Measurements from ENCODE around the gene OR2T3. TPM values are rescaled to one million over a fixed set of nuclear protein-coding genes. Genes with fewer than 3 reads are reported as not detected.
A peak's percentile ranks its signal among the peaks of the same experiment; 100 is the strongest.
"Not testable (repeated sequence)": the region's sequence is repeated elsewhere in the genome, so short reads cannot be mapped to it uniquely, and the experiment has no call there.

Gene OR2T3
- total RNA-seq, 2 experiments from 2014 or later: not detected

DNA sequence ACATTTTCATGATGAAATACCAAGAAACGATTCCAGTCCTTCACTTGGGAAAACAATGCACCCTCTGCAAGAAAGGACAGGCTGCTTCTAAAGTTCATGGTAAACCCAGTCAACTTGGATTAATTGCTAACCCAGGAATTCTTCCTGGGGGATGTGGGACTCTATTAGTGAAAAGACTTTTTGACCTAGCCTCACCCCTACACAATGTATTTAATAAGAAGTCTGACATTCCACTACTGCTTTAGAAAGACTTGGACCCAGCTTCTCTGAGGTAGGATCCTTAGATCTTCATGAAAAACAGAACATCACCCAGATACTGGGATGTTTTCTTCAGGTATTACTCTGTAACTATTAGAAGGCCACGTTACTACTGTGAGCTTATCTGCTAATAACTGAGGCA lies 27.8 kb upstream of the OR2T3 start, which contains the start of gene OR2T2:
OR2T2 (plus strand) TSS at position 239 of the 400 bp plus-strand sequence. CDS start 7,161 bp downstream, outside the sequence.
- DNase-seq; H3K27me3 Mint-ChIP-seq (ENCODE audit: low read depth); ATAC-seq; CTCF ChIA-PET; H3K27ac Mint-ChIP-seq; H3K36me3 Mint-ChIP-seq (ENCODE audit: low read depth); H3K4me1 Mint-ChIP-seq (ENCODE audit: low read depth); H3K4me3 Mint-ChIP-seq; H3K9me3 Mint-ChIP-seq (ENCODE audit: insufficient read depth); POLR2A ChIA-PET: not testable (repeated sequence)

DNA sequence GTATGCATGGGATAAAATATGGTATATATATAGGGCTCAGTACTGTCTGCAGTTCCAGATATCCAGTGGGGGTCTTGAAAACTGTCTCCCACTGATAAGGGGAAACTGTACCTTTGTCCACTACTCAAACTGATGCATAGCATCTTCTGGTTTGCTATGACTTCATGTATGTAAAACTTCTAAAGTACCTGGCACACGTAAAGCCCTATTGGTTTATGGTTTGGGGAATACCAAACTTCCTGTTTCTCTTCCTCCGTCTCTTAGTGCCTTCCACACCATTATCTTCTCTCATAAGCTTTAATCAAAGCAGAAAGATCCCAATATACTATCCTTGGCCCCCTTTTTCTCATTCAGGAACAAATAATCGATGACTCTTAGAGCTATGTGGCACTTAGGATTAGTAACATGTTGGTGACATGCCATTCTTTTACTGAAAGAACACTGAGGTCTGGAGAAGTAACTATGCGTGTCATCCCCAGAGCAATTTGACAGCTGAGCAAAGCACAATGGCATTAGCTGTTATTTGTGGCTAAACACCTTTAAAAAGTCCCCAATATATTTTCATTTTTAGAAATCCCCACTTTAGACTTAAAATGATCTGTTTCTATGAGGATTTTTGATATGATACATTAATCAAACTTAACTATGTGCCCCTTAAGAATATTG lies 24.6 kb upstream of the OR2T3 start:
- H3K27me3 Mint-ChIP-seq (ENCODE audit: low read depth); H3K27ac Mint-ChIP-seq; POLR2A ChIA-PET; ATAC-seq; DNase-seq; H3K4me3 Mint-ChIP-seq; H3K4me1 Mint-ChIP-seq (ENCODE audit: low read depth); CTCF ChIA-PET; H3K36me3 Mint-ChIP-seq (ENCODE audit: low read depth); H3K9me3 Mint-ChIP-seq (ENCODE audit: insufficient read depth): not testable (repeated sequence)

DNA sequence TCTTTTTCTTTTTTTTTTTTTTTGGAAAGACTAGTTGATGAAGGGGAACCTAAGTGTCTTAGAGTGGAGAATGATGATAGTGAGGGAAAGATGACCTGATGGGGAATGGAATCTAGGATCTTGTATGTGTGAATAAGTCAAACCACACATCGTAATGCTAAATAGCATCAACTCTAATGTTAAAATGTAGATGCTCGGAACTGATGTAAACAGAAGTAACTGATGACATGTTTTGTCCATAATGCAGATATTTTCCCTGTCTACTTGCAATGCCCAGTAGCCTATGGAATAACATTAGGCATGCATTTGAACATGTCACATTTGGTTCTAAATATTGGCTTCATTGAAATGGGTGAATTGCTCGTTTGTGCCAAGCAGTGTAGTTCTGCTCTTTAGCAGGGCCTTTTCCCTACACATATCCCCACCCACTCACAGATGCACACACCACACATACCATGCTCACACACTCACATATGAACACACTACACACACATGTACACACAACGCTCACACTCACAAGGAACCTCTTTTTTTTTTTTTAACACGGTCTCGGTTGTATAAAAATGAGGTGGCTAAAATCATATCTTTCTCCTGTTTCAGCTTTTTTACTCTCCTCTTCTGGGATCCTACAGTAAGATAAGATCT lies 23.2 kb upstream of the OR2T3 start:
- H3K27me3 Mint-ChIP-seq (ENCODE audit: low read depth); DNase-seq; H3K27ac Mint-ChIP-seq; CTCF ChIA-PET; H3K4me1 Mint-ChIP-seq (ENCODE audit: low read depth); H3K36me3 Mint-ChIP-seq (ENCODE audit: low read depth); ATAC-seq; POLR2A ChIA-PET; H3K4me3 Mint-ChIP-seq; H3K9me3 Mint-ChIP-seq (ENCODE audit: insufficient read depth): not testable (repeated sequence)

DNA sequence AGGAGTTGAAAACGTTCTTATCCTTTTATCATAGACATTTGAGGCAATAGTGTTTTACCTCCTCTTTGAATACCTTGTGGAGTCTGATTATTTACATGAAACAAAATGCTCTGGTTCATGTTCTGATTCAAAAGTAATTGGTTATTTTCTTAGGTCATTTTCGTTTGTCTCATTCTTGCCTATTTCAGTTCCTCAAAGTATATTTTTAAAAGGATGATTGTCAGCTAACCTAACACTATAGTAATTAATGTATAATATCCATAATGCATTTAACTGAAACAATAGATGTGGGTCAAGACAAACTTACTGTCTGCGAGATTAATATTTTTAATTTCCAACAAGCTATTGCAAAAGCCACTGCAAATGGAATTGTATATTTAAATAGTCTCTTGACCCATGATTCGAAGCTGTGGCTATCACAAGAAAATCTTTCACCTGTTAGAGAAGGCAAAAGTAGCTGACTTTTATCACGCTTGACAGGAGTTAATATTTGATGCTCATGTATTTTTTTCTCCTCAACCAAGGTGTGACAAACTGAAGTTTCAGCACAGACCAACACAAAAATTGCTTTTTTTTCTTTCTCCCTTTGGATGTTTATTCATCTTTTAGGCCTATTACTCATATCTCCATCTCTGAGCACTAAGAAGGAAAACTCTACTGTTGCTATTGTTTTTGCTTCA lies 22.5 kb upstream of the OR2T3 start:
- CTCF ChIA-PET; DNase-seq; POLR2A ChIA-PET; ATAC-seq; H3K4me3 Mint-ChIP-seq; H3K4me1 Mint-ChIP-seq (ENCODE audit: low read depth); H3K36me3 Mint-ChIP-seq (ENCODE audit: low read depth); H3K9me3 Mint-ChIP-seq (ENCODE audit: insufficient read depth); H3K27me3 Mint-ChIP-seq (ENCODE audit: low read depth); H3K27ac Mint-ChIP-seq: not testable (repeated sequence)

DNA sequence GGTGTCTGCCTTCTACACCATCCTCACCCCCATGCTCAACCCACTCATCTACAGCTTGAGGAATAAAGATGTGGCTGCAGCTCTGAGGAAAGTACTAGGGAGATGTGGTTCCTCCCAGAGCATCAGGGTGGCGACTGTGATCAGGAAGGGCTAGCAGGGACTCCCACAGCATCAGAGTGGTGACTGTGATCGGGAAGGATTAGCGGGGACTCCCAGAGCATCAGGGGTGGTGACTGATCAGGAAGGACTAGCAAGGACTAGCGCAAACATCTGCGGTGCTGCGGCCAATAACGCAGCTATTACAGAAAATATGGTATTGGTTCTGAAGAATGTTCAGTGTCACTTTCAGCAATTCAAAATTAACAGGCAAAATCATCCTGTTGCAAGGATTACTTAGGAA lies 19.5 kb upstream of the OR2T3 start:
- H3K9me3 Mint-ChIP-seq (ENCODE audit: insufficient read depth); H3K4me3 Mint-ChIP-seq; H3K4me1 Mint-ChIP-seq (ENCODE audit: low read depth); H3K27ac Mint-ChIP-seq; DNase-seq; H3K27me3 Mint-ChIP-seq (ENCODE audit: low read depth); H3K36me3 Mint-ChIP-seq (ENCODE audit: low read depth); ATAC-seq; CTCF ChIA-PET; POLR2A ChIA-PET: not testable (repeated sequence)

DNA sequence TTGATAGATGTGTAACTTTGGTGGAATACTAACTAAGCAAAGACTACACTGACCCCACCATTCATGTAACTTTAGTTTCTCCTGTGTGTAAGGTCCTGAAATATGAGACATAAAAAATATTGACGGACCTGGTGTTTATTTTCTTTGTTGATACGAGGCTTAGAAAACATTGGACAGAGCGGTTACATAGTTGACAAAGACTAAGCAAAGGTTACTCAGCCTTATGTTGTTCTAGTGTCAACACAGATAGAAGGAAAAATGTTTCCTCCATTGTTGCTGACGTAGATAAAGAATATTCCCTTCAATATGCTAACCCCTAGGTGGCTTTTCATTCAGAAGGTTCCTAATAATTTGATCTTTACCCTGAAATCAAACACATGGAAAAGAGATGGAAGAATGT lies 18.1 kb upstream of the OR2T3 start:
- ATAC-seq; CTCF ChIA-PET; DNase-seq; H3K36me3 Mint-ChIP-seq (ENCODE audit: low read depth); H3K27me3 Mint-ChIP-seq (ENCODE audit: low read depth); H3K9me3 Mint-ChIP-seq (ENCODE audit: insufficient read depth); H3K4me1 Mint-ChIP-seq (ENCODE audit: low read depth); H3K4me3 Mint-ChIP-seq; POLR2A ChIA-PET; H3K27ac Mint-ChIP-seq: not testable (repeated sequence)

DNA sequence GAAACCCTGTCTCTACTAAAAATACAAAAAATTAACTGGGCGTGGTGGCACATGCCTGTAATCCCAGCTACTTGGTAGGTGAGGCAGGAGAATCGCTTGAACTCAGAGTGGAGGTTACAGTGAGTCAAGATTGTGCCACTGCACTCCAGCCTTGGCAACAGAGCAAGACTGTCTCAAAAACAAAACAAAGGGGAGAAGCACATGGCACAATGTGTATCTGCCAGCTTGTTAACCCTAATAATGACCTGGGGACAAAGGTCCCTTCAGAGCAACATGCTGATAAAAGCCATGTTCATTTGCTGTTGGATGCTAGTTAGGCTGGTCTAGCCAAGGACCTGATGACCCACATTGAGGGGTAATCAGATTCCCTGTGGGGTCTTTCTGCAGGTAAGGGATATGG lies 16.5 kb upstream of the OR2T3 start:
- H3K9me3 Mint-ChIP-seq (ENCODE audit: insufficient read depth); POLR2A ChIA-PET; H3K4me1 Mint-ChIP-seq (ENCODE audit: low read depth); H3K27ac Mint-ChIP-seq; DNase-seq; H3K36me3 Mint-ChIP-seq (ENCODE audit: low read depth); H3K4me3 Mint-ChIP-seq; H3K27me3 Mint-ChIP-seq (ENCODE audit: low read depth); CTCF ChIA-PET; ATAC-seq: not testable (repeated sequence)

DNA sequence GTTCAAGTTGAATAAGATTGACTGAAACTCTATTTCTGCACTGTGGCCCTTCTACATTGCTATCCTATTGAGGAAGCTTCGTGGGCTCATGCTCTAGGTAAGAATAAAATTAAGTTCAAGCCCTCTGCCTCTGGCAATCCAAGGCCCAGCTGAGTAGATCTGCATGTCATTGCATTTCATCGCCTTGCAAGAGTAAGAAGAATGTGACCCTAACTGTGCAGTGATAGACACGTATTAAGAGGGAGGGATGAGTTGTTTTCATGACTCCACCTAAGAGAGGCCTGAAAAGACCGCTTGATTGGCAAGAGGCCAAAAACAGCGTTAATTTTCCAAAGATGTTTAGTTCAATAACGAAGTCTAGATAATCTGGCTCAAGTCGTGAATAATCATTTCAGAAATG lies 14.0 kb upstream of the OR2T3 start:
- H3K4me1 Mint-ChIP-seq (ENCODE audit: low read depth); ATAC-seq; POLR2A ChIA-PET: not testable (repeated sequence)

DNA sequence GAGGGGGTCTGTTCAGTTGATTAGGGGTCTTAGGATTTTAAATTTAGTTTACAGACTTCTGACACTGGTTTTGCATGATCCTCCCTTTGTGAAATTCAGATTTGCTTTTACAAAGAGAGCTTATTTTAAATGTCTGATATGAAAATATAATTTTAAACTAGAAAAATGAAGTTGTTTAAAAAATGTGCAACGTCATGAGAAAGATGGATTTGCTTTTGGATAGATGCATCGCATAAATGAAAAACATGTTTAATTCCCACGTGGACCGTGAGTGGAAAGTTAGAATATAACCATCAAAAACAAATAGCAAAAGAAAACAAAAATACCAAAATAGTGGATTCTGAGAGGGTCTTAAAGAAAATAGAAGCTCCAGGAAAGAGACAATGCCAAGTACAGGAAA lies 2.0 kb upstream of the OR2T3 start:
- Mint-ChIP-seq H3K27me3 (ENCODE audit: low read depth) (no peaks in the 10 kb centered on the region), H3K27ac (no peak overlapping the region), H3K36me3 (ENCODE audit: low read depth) (peaks cover 8% of the 10 kb centered on the region), H3K4me3 (no peak overlapping the region), H3K4me1 (ENCODE audit: low read depth) (no peaks in the 10 kb centered on the region), H3K9me3 (ENCODE audit: insufficient read depth) (no peaks in the 10 kb centered on the region)
- ATAC-seq (no peak), DNase-seq (no peak)
- ChIA-PET CTCF (no interaction called here), POLR2A (no interaction called here)

More for the DNA sequence above, 14.0 kb upstream of the OR2T3 start:
- H3K27ac Mint-ChIP-seq; H3K36me3 Mint-ChIP-seq (ENCODE audit: low read depth); CTCF ChIA-PET; DNase-seq; H3K27me3 Mint-ChIP-seq (ENCODE audit: low read depth); H3K9me3 Mint-ChIP-seq (ENCODE audit: insufficient read depth); H3K4me3 Mint-ChIP-seq: not testable (repeated sequence)

DNA sequence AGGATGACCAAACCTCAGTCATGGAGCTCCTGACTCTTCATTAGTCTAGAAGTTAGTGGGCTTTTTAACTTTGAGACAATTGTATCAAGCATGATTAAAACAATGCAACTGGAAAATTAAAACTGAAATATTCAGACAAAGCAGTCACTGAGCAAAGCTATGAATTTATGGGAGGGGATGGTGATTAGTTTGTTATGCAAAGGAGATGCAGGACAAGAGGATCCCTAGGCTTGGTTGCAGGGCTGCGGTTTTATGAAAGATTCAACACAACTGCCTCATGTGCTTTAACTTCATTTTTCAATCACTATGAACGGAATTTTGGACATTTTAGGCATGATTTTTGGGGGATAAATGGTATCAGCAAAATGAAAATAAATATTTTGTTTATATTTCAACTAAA lies 1.0 kb upstream of the OR2T3 start:
- H3K4me1 Mint-ChIP-seq (ENCODE audit: low read depth); H3K27me3 Mint-ChIP-seq (ENCODE audit: low read depth); ATAC-seq; H3K9me3 Mint-ChIP-seq (ENCODE audit: insufficient read depth); H3K27ac Mint-ChIP-seq; DNase-seq; CTCF ChIA-PET; H3K4me3 Mint-ChIP-seq; H3K36me3 Mint-ChIP-seq (ENCODE audit: low read depth); POLR2A ChIA-PET: not testable (repeated sequence)

DNA sequence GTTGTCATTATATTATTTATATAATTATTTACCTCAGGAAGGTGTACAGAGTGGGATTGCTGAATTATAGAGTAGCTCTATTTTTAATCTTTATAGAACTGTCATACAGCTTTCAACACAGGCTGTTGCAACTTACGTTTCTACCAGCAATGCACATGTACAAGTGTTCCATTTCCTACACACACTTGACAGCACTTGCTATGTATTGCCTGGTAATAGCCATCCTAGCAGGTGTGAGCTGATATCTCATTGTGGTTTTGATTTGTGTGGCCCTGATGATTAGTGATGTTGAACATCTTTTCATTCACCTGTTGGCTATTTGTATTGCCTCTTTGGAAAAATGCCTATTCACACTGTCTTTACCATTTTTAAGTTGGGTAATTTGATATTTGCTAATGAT lies 2.5 kb downstream of the OR2T3 start:
- ATAC-seq; H3K4me3 Mint-ChIP-seq; POLR2A ChIA-PET; DNase-seq; H3K4me1 Mint-ChIP-seq (ENCODE audit: low read depth); H3K27ac Mint-ChIP-seq; H3K27me3 Mint-ChIP-seq (ENCODE audit: low read depth); H3K9me3 Mint-ChIP-seq (ENCODE audit: insufficient read depth); CTCF ChIA-PET; H3K36me3 Mint-ChIP-seq (ENCODE audit: low read depth): not testable (repeated sequence)

DNA sequence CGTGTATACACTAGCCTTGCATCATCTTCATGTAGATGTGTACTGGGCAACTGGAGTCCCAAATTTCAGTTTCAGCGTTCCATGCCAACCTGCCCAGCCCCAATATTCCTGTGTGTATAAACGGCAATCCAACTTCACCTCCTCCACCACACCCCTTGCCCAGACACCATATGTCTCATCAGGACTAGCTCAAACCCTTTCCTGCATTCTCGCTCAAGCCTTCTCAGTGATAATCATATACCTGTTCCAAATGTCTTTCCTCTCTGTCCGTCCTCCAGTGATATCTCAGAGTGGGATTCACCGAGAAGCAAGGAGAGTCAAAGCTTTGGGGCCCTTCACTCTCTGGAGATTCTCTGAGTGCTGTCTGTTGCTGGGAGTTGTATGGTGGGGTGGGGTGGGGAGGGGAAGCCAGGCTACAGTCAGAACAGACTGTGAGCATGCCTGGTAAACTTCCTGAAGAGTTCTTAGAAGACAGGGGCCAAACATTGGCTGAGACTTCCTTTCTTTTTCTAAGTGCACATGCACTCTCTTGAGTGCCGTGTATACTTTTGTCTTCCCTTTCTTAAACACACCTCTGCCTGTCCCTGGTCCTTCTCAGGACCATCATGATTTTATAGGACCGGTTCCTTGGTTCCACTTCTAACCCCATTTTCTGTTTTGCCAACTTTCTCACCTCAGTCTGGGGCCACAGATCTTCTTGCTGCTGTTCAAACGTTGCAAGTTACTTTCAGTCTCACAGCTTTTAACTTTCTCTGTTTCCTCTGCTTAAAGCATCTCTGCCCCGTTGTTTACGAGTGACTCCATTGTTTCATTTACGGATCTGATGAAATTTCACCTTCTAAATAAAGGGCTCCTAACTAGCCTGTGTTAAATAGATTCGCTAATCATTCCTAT lies 8.8 kb downstream of the OR2T3 start:
- peak; percentile 93 for ATAC-seq
- H3K36me3 Mint-ChIP-seq (ENCODE audit: low read depth); CTCF ChIA-PET; POLR2A ChIA-PET; H3K27me3 Mint-ChIP-seq (ENCODE audit: low read depth); H3K9me3 Mint-ChIP-seq (ENCODE audit: insufficient read depth); H3K4me1 Mint-ChIP-seq (ENCODE audit: low read depth): not testable (repeated sequence)
- DNase-seq: peak; percentile 57
- Mint-ChIP-seq H3K4me3 (peak overlapping the region; percentile 81), H3K27ac (peak overlapping the region; percentile 89)
